ENCODE measurements around the gene ZDHHC8.

DNA sequence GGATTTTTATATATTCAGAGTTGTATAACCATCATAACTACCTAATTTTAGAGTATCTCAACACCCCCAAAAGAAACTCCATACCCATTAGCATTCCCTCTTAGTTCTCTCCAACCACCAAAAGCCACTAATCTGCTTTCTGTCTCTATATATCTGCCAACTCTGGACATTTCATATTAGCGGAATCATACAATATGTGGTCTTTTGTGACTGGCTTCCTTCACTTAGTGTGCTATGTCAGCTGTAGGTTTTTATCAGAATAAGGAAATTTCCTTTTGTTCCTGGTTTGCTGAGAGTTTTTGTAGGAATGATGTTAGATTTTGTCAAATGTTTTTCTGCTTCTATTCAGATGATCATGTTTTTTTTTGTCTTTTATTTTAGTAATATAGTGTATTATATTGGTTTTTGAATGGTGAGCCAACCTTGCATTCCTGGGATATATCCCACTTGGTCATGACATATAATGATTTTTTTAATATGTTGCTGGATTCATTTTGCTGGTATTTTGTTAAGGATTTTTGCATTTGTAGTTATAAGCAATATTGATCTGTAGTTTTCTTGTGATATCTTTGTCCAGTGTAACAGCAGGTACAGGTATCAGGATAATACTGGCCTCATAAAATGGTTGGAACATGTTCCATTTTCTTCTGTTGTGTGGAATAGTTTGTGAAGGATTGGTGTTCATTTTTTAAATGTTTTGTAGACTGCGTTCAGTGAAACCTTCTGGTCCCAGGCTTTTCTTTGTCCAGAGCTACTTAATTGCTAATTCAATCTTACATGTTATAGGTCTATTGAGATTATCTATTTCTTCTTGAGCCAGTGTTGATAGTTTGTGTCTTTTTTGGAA, 34.8 kb upstream of the ZDHHC8 start:
- TF ChIP-seq, protein P1, sequence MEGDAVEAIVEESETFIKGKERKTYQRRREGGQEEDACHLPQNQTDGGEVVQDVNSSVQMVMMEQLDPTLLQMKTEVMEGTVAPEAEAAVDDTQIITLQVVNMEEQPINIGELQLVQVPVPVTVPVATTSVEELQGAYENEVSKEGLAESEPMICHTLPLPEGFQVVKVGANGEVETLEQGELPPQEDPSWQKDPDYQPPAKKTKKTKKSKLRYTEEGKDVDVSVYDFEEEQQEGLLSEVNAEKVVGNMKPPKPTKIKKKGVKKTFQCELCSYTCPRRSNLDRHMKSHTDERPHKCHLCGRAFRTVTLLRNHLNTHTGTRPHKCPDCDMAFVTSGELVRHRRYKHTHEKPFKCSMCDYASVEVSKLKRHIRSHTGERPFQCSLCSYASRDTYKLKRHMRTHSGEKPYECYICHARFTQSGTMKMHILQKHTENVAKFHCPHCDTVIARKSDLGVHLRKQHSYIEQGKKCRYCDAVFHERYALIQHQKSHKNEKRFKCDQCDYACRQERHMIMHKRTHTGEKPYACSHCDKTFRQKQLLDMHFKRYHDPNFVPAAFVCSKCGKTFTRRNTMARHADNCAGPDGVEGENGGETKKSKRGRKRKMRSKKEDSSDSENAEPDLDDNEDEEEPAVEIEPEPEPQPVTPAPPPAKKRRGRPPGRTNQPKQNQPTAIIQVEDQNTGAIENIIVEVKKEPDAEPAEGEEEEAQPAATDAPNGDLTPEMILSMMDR (IDR thresholded peaks at IDR 0.05; ENCODE audit: low read depth, low read length) = no peak
- TF ChIP-seq EZH2phosphoT487 (IDR thresholded peaks at IDR 0.05; ENCODE audit: low read depth) = no peak

Measured in OCI-LY3 (cell line).